ENCODE measurements around the gene SNTG2. TPM values are rescaled to one million over a fixed set of nuclear protein-coding genes. Genes with fewer than 3 reads are reported as not detected.

The SNTG2 gene
- total RNA-seq, 1 donor from 2014 or later: 0.47 TPM

GRCh38 chr2:1115843-1116539, 165.3 kb downstream of the SNTG2 start:
- H3K4me1 Mint-ChIP-seq: no peaks in the 10 kb centered on the region
- H3K4me3 Mint-ChIP-seq: no peak overlapping the region
- no peak overlapping the region for H3K27ac Mint-ChIP-seq (ENCODE audit: unreplicated experiment)
- no peaks in the 10 kb centered on the region for H3K27me3 Mint-ChIP-seq (ENCODE audit: low read depth)
- TF ChIP-seq, protein P1, sequence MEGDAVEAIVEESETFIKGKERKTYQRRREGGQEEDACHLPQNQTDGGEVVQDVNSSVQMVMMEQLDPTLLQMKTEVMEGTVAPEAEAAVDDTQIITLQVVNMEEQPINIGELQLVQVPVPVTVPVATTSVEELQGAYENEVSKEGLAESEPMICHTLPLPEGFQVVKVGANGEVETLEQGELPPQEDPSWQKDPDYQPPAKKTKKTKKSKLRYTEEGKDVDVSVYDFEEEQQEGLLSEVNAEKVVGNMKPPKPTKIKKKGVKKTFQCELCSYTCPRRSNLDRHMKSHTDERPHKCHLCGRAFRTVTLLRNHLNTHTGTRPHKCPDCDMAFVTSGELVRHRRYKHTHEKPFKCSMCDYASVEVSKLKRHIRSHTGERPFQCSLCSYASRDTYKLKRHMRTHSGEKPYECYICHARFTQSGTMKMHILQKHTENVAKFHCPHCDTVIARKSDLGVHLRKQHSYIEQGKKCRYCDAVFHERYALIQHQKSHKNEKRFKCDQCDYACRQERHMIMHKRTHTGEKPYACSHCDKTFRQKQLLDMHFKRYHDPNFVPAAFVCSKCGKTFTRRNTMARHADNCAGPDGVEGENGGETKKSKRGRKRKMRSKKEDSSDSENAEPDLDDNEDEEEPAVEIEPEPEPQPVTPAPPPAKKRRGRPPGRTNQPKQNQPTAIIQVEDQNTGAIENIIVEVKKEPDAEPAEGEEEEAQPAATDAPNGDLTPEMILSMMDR (conservative IDR thresholded peaks at IDR 0.05): no peak
- no peak for DNase-seq (ENCODE audit: low read depth, low spot score)
- peaks cover 38% of the 10 kb centered on the region for H3K9me3 Mint-ChIP-seq
- peaks cover 19% of the 10 kb centered on the region for H3K36me3 Mint-ChIP-seq (ENCODE audit: low read depth)

DNA sequence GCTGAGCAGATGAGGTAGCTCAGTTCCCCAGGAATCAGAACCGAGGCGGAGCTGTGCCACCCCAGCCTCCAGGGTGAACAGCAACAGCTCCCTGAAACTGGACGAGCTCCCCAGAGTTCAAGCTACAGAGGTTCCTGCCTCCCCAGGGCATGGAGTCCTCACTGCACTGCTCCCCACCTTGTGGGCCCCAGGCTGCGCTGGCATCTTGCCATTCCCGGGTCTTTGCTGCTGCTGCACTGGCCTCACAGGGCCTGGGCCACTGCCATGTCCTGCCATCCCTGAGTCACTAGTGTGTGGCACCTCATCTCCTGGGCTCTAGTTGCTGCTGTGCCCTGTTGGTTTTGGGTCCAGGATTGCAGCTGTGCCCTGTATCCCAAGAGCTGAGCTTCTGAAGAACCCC, 166.9 kb downstream of the SNTG2 start:
- TF ChIP-seq, protein P1 (conservative IDR thresholded peaks at IDR 0.05): no peak
- H3K4me1 Mint-ChIP-seq: no peaks in the 10 kb centered on the region
- peaks cover 29% of the 10 kb centered on the region for H3K9me3 Mint-ChIP-seq
- no peaks in the 10 kb centered on the region for H3K27me3 Mint-ChIP-seq (ENCODE audit: low read depth)
- H3K36me3 Mint-ChIP-seq (ENCODE audit: low read depth): peaks cover 11% of the 10 kb centered on the region
- no peak for DNase-seq (ENCODE audit: low read depth, low spot score)
- H3K27ac Mint-ChIP-seq (ENCODE audit: unreplicated experiment): no peak overlapping the region
- H3K4me3 Mint-ChIP-seq: no peak overlapping the region

DNA sequence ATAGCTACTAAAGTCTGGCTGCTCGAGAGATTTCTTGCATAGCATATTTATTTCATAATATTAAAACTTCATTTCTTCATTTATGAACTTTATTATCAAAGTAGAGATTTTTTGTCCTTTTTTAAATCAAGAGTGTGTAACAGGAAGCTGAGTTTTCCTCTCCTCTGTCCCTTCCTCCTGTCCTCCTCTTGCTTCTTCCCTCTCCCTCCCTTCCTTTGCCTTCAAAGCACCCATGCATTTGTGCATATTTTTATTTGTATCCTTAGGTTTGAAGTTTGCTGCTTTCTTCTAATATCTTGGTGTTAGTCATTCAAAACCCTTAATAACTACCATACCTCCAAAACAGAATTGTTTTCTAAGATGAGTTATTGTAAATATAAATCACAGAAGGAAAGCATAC, 174.6 kb downstream of the SNTG2 start:
- Mint-ChIP-seq H3K4me1 (no peaks in the 10 kb centered on the region), H3K4me3 (no peak overlapping the region), H3K27ac (ENCODE audit: unreplicated experiment) (no peak overlapping the region), H3K27me3 (ENCODE audit: low read depth) (no peaks in the 10 kb centered on the region), H3K36me3 (ENCODE audit: low read depth) (no peaks in the 10 kb centered on the region), H3K9me3 (no peaks in the 10 kb centered on the region)
- TF ChIP-seq, protein P1 (conservative IDR thresholded peaks at IDR 0.05): no peak
- DNase-seq (ENCODE audit: low read depth, low spot score): no peak

GRCh38 chr2:1125633-1126370, 175.2 kb downstream of the SNTG2 start:
- no peaks in the 10 kb centered on the region for H3K27me3 Mint-ChIP-seq (ENCODE audit: low read depth)
- H3K4me3 Mint-ChIP-seq: no peak overlapping the region
- H3K9me3 Mint-ChIP-seq: no peaks in the 10 kb centered on the region
- H3K36me3 Mint-ChIP-seq (ENCODE audit: low read depth): no peaks in the 10 kb centered on the region
- H3K4me1 Mint-ChIP-seq: no peaks in the 10 kb centered on the region
- no peak overlapping the region for H3K27ac Mint-ChIP-seq (ENCODE audit: unreplicated experiment)
- TF ChIP-seq, protein P1 (conservative IDR thresholded peaks at IDR 0.05): no peak
- DNase-seq (ENCODE audit: low read depth, low spot score): no peak

- no peak for DNase-seq (ENCODE audit: low read depth, low spot score)
- H3K27me3 Mint-ChIP-seq (ENCODE audit: low read depth): no peaks in the 10 kb centered on the region
- H3K4me3 Mint-ChIP-seq: no peak overlapping the region
- H3K36me3 Mint-ChIP-seq (ENCODE audit: low read depth): no peaks in the 10 kb centered on the region
- no peaks in the 10 kb centered on the region for H3K4me1 Mint-ChIP-seq
- no peak overlapping the region for H3K27ac Mint-ChIP-seq (ENCODE audit: unreplicated experiment)
- TF ChIP-seq, protein P1 (conservative IDR thresholded peaks at IDR 0.05): no peak
- no peaks in the 10 kb centered on the region for H3K9me3 Mint-ChIP-seq
Measured at GRCh38 chr2:1129982-1130381, 179.3 kb downstream of the SNTG2 start.
